Panc1 (cell line): Measurements from ENCODE around the gene RASD2. TPM values are rescaled to one million over a fixed set of nuclear protein-coding genes. Genes with fewer than 3 reads are reported as not detected.

ENCODE experiments used
- ATAC-seq: fragments of 200-7000 bp; cut with Tn5 transposase; 2 replicates; pipeline ENCODE4 v1.9.1; 2020; ENCODE audit warnings: mild to moderate bottlenecking, moderate library complexity
- BruUV-seq: library from RNA; stranded (reverse); fragments of 400-500 nt; replicated peaks from 2 replicates; lab custom pipeline; 2021; lab: Mats Ljungman, UMichigan
- CTCF ChIA-PET: fragments of 300-600 bp; sonication (Branson Sonifier 250); formaldehyde crosslinking; loops from one replicate; lab custom pipeline; 2022; ENCODE audit warnings: antibody characterized with exemption; lab: Charles Lee
- POLR2A ChIA-PET: fragments of 300-600 bp; sonication (Branson Sonifier 250); formaldehyde crosslinking; loops from one replicate; lab custom pipeline; 2022; ENCODE audit warnings: antibody characterized with exemption; lab: Charles Lee
- DNase-seq: peaks from one replicate; pipeline ENCODE4 v3.0.0-alpha.2; 2010; ENCODE audit warnings: low read depth, low spot score
- H3K27ac ChIP-seq: 2 replicates; pipeline ENCODE4 v1.5.1; 2011; ENCODE audit warnings: mild to moderate bottlenecking, low read length, inconsistent platforms
- H3K27me3 ChIP-seq: fragments of 200-500 bp; sonication (Bioruptor generic); 2 replicates; pipeline ENCODE4 v1.6.0; 2014; ENCODE audit warnings: low read length, inconsistent platforms; ENCODE audit not compliant: control insufficient read depth, insufficient read depth
- H3K36me3 ChIP-seq: fragments of 200-500 bp; sonication (Bioruptor generic); 2 replicates; pipeline ENCODE4 v1.5.1; 2014; ENCODE audit warnings: inconsistent platforms, mild to moderate bottlenecking, low read length, moderate library complexity; ENCODE audit not compliant: control insufficient read depth, insufficient read depth
- H3K4me1 ChIP-seq: 2 replicates; pipeline ENCODE4 v1.5.1; 2011; ENCODE audit warnings: inconsistent platforms, mild to moderate bottlenecking, low read length, moderate library complexity; ENCODE audit not compliant: control insufficient read depth, insufficient read depth
- H3K4me3 ChIP-seq, 2 experiments: 2 replicates each; pipeline ENCODE4 v1.5.1; 2011 to 2012; ENCODE audit warnings: low read depth in 2 of 2, low read length in 2 of 2, mild to moderate bottlenecking in 2 of 2, inconsistent platforms in 1 of 2, moderate library complexity in 1 of 2
- H3K9me3 ChIP-seq: fragments of 200-500 bp; sonication (Bioruptor generic); 2 replicates; pipeline ENCODE4 v1.5.1; 2014; ENCODE audit warnings: low read depth, mild to moderate bottlenecking, inconsistent platforms, low read length, moderate library complexity; ENCODE audit not compliant: control insufficient read depth, insufficient read depth
- CTCF ChIP-seq: fragments of 450-650 bp; IDR thresholded peaks from 2 replicates; pipeline ENCODE4 v1.5.1; 2017; ENCODE audit warnings: mild to moderate bottlenecking
- POLR2AphosphoS5 ChIP-seq: IDR thresholded peaks from 2 replicates; pipeline ENCODE4 v1.6.1; 2012; ENCODE audit warnings: mild to moderate bottlenecking, low read depth, low read length, moderate library complexity
- REST ChIP-seq, 2 experiments: IDR thresholded peaks; 2 replicates each; pipeline ENCODE4 v1.6.1; 2011 to 2012; ENCODE audit warnings: low read depth in 2 of 2, control low read depth in 1 of 2, low read length in 1 of 2, mild to moderate bottlenecking in 1 of 2, moderate library complexity in 1 of 2; ENCODE audit not compliant: insufficient read depth in 1 of 2
- SIN3A ChIP-seq: IDR thresholded peaks from 2 replicates; pipeline ENCODE4 v1.6.1; 2012; ENCODE audit warnings: low read depth, mild to moderate bottlenecking, low read length, moderate library complexity, borderline replicate concordance; ENCODE audit not compliant: insufficient read depth
- TCF7L2 ChIP-seq: IDR thresholded peaks from 2 replicates; pipeline ENCODE4 v1.6.1; 2011; ENCODE audit warnings: mild to moderate bottlenecking, low read depth, low read length, inconsistent platforms
- in situ Hi-C: cut with HindIII; loops from 2 replicates; pipeline ENCODE4 v1.10.0; 2016; ENCODE audit warnings: low sequenced_read_pairs, low pct_unique_long_range_greater_than_20kb
- intact Hi-C: fragments of 100-400 bp; cut with micrococcal nuclease; formaldehyde crosslinking; loops from one replicate; pipeline ENCODE4 v1.10.0; 2022; ENCODE audit not compliant: unreplicated experiment
- total RNA-seq: library from RNA; stranded (reverse); gene quantifications from one replicate; pipeline ENCODE4 v1.2.1, GENCODE V29; 2021; ENCODE audit not compliant: unreplicated experiment

The RASD2 gene
- total RNA-seq, 1 experiment from 2014 or later: 26.7 TPM

- Histone ChIP-seq H3K36me3 (no peaks in the 10 kb centered on the region), H3K27me3 (no peaks in the 10 kb centered on the region), H3K9me3 (no peaks in the 10 kb centered on the region), H3K4me1 (peaks cover 47% of the 10 kb centered on the region), H3K27ac (peak overlapping the region; percentile 87), H3K4me3 (no peak overlapping the region)
- in situ Hi-C loops: no loop called here
- intact Hi-C loops: no loop called here
- DNase-seq (no peak), ATAC-seq (no peak)
- ChIA-PET POLR2A (no interaction called here), CTCF (no interaction called here)
- TF ChIP-seq POLR2AphosphoS5 (no peak), CTCF (no peak), SIN3A (no peak)
- no TSS peak for BruUV-seq
Observed at GRCh38 chr22:35601013-35601580, 60.5 kb downstream of the RASD2 start.

GRCh38 chr22:35601743-35602615, 61.3 kb downstream of the RASD2 start:
- intact Hi-C loops (no loop called here), in situ Hi-C loops (no loop called here)
- no peaks in the 10 kb centered on the region for H3K27me3 ChIP-seq
- H3K9me3 ChIP-seq: no peaks in the 10 kb centered on the region
- ATAC-seq (no peak), DNase-seq (no peak)
- no peak overlapping the region for H3K4me3 ChIP-seq
- POLR2A ChIA-PET: no interaction called here
- CTCF ChIA-PET: no interaction called here
- BruUV-seq: no TSS peak
- TF ChIP-seq REST (IDR thresholded peaks at IDR 0.05; ENCODE audit: insufficient read depth in 1 of 2, low read depth in 2 of 2, low read length in 1 of 2) (no peak), POLR2AphosphoS5 (no peak), SIN3A (no peak), TCF7L2 (no peak), CTCF (no peak)
- H3K4me1 ChIP-seq: peaks cover 51% of the 10 kb centered on the region
- H3K36me3 ChIP-seq: no peaks in the 10 kb centered on the region
- peak overlapping the region; percentile 96 for H3K27ac ChIP-seq

Other genes starting within 250 kb of the RASD2 start
- 32.7 TPM for gene TOM1, start 240.9 kb upstream of the RASD2 start, total RNA-seq
- 105 TPM for gene HMOX1, start 159.7 kb upstream of the RASD2 start, total RNA-seq
- 122 TPM for gene MCM5, start 140.7 kb upstream of the RASD2 start, total RNA-seq
- 17.3 TPM for gene MB, start 76.5 kb downstream of the RASD2 start, total RNA-seq
- gene APOL6, start 107.6 kb downstream of the RASD2 start, total RNA-seq: 16.4 TPM
- not detected for gene APOL5, start 177.0 kb downstream of the RASD2 start, total RNA-seq